ENCODE data around the gene TMEM42. TPM values are rescaled to one million over a fixed set of nuclear protein-coding genes. Genes with fewer than 3 reads are reported as not detected.

Gene TMEM42
- total and polyA plus RNA-seq, 2 donors from 2014 or later: 17.7 to 33.6 TPM

DNA sequence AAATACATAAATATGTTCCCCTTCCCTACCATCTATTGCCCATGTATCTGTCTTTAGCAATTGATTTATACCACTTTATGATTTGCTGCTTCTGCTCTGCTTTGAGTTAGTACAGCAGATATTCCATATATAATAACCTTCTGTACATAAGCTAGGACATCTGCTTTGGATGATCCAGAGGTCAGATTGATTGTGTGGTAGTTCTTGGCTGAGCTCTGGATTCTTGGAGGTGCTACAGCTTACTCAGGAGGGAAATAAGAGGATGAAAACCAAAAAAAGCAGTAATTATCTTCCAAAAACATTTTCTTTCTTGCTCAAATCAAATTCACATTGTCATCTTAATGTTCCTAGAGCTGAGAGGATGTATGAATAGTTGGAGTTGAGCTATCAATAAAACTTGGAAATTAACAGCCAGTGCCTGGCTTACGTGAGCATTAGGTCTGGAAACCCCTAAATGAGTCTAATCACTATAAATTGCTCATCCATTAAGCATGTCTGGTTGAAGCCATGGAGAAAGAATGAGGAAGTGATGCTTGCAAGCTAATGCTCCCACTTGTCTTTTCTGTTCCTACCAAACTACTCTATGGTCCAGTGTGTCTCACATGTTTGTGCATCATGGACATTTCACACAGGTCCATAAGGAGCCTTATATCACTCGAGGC lies 36.3 kb upstream of the TMEM42 start:
- intact Hi-C loops (cut with DNase I): no loop called here
- Histone ChIP-seq H3K9me3 (ENCODE audit: control insufficient read depth in 2 of 3, insufficient read depth in 1 of 3, low read length in 3 of 3) (no peaks in the 10 kb centered on the region), H3K4me3 (ENCODE audit: low read length in 3 of 3) (no peak overlapping the region), H3K36me3 (ENCODE audit: control insufficient read depth in 2 of 3, insufficient read depth in 3 of 3, low read length in 3 of 3) (no peaks in the 10 kb centered on the region), H3K27ac (ENCODE audit: low read depth in 2 of 2, low read length in 2 of 2) (no peak overlapping the region), H3K9ac (ENCODE audit: low read length in 3 of 3) (no peak overlapping the region), H3K27me3 (ENCODE audit: control insufficient read depth, insufficient read depth, low read length) (no peaks in the 10 kb centered on the region), H3K4me1 (ENCODE audit: control insufficient read depth in 2 of 3, insufficient read depth in 2 of 3, low read depth in 1 of 3, low read length in 3 of 3) (no peaks in the 10 kb centered on the region)
- no peak for DNase-seq
- FAIRE-seq: no peak
- TF ChIP-seq, protein P1, sequence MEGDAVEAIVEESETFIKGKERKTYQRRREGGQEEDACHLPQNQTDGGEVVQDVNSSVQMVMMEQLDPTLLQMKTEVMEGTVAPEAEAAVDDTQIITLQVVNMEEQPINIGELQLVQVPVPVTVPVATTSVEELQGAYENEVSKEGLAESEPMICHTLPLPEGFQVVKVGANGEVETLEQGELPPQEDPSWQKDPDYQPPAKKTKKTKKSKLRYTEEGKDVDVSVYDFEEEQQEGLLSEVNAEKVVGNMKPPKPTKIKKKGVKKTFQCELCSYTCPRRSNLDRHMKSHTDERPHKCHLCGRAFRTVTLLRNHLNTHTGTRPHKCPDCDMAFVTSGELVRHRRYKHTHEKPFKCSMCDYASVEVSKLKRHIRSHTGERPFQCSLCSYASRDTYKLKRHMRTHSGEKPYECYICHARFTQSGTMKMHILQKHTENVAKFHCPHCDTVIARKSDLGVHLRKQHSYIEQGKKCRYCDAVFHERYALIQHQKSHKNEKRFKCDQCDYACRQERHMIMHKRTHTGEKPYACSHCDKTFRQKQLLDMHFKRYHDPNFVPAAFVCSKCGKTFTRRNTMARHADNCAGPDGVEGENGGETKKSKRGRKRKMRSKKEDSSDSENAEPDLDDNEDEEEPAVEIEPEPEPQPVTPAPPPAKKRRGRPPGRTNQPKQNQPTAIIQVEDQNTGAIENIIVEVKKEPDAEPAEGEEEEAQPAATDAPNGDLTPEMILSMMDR (IDR thresholded peaks at IDR 0.05; ENCODE audit: borderline replicate concordance, extremely low read depth, insufficient read depth): no peak

DNA sequence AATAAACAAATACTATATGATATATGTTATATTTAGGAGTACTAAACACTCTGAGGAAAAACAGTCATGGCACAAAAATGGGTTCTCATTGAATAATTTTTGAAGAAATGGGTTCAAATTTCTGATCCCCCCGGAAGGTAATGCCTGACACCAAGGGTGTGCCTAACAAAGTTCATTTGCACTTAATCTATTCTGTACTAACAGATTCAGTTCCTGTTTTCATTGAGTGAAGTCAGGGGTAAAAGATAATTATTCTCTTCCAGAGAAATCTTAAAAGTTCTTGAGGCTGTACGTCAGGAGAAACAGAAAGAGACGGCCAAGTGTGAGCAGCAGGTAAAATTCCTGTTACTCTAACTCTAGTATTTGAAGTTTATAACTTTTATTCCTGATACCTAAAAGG lies 34.5 kb upstream of the TMEM42 start:
- Histone ChIP-seq H3K27me3 (ENCODE audit: control insufficient read depth, insufficient read depth, low read length) (no peaks in the 10 kb centered on the region), H3K4me1 (ENCODE audit: control insufficient read depth in 2 of 3, insufficient read depth in 2 of 3, low read depth in 1 of 3, low read length in 3 of 3) (no peaks in the 10 kb centered on the region), H3K36me3 (ENCODE audit: control insufficient read depth in 2 of 3, insufficient read depth in 3 of 3, low read length in 3 of 3) (peaks cover 0 to 2% (median 0%) of the 10 kb centered on the region in 3 donors), H3K4me3 (ENCODE audit: low read length in 3 of 3) (no peak overlapping the region), H3K27ac (ENCODE audit: low read depth in 2 of 2, low read length in 2 of 2) (no peak overlapping the region), H3K9ac (ENCODE audit: low read length in 3 of 3) (no peak overlapping the region), H3K9me3 (ENCODE audit: control insufficient read depth in 2 of 3, insufficient read depth in 1 of 3, low read length in 3 of 3) (no peaks in the 10 kb centered on the region)
- intact Hi-C loops (cut with DNase I): no loop called here
- DNase-seq (no peak), FAIRE-seq (no peak)
- TF ChIP-seq, protein P1 (IDR thresholded peaks at IDR 0.05; ENCODE audit: borderline replicate concordance, extremely low read depth, insufficient read depth): no peak

DNA sequence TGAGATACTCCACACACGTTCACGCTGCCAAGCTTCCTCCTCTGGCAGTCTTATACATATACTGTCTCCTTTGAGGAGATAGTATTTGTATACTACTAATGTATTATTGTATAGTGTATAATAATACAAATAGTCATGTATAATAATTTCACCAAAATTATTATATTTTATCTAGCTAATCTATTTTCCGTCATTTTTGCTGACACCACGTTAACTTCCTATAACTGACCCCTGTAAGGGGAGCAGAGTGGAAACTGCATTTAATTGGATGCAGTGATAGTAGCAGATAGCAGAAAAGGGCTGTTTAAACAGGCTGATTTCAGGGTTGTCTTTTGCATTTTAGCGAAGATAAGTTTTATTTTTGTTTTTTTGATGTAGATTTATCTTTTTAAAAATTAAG lies 30.5 kb upstream of the TMEM42 start:
- TF ChIP-seq, protein P1 (IDR thresholded peaks at IDR 0.05; ENCODE audit: borderline replicate concordance, extremely low read depth, insufficient read depth): no peak

More for the DNA sequence above, 30.5 kb upstream of the TMEM42 start:
- Histone ChIP-seq H3K9me3 (ENCODE audit: control insufficient read depth in 2 of 3, insufficient read depth in 1 of 3, low read length in 3 of 3) (no peaks in the 10 kb centered on the region), H3K36me3 (ENCODE audit: control insufficient read depth in 2 of 3, insufficient read depth in 3 of 3, low read length in 3 of 3) (peaks cover 0 to 2% (median 0%) of the 10 kb centered on the region in 3 donors), H3K4me3 (ENCODE audit: low read length in 3 of 3) (no peak overlapping the region), H3K4me1 (ENCODE audit: control insufficient read depth in 2 of 3, insufficient read depth in 2 of 3, low read depth in 1 of 3, low read length in 3 of 3) (no peaks in the 10 kb centered on the region), H3K27ac (ENCODE audit: low read depth in 2 of 2, low read length in 2 of 2) (no peak overlapping the region), H3K27me3 (ENCODE audit: control insufficient read depth, insufficient read depth, low read length) (no peaks in the 10 kb centered on the region), H3K9ac (ENCODE audit: low read length in 3 of 3) (no peak overlapping the region)
- DNase-seq: no peak
- intact Hi-C loops (cut with DNase I): no loop called here
- FAIRE-seq: no peak

All from kidney (tissue), 14 donors.